H9 (cell line): ENCODE measurements around the gene PADI4. TPM values are rescaled to one million over a fixed set of nuclear protein-coding genes. Genes with fewer than 3 reads are reported as not detected.

Experiments
- DNase-seq: peaks from one replicate; pipeline ENCODE4 v3.0.0-alpha.2; 2017
- H2AFZ ChIP-seq: one replicate; pipeline ENCODE4 v1.6.1; 2013; ENCODE audit warnings: mild to moderate bottlenecking, low read length, control low read depth, moderate library complexity
- H2AK5ac ChIP-seq: 2 replicates; pipeline ENCODE4 v1.6.1; 2013; ENCODE audit warnings: low read length, control low read depth, mixed read lengths; ENCODE audit not compliant: insufficient read length
- H2BK120ac ChIP-seq: one replicate; pipeline ENCODE4 v1.6.1; 2013; ENCODE audit warnings: low read depth, mild to moderate bottlenecking, low read length, control low read depth, inconsistent platforms; ENCODE audit not compliant: poor library complexity, severe bottlenecking
- H2BK12ac ChIP-seq: 2 replicates; pipeline ENCODE4 v1.6.1; 2013; ENCODE audit warnings: low read length, control low read depth, mixed read lengths, low read depth; ENCODE audit not compliant: insufficient read length
- H2BK15ac ChIP-seq: 2 replicates; pipeline ENCODE4 v1.6.1; 2013; ENCODE audit warnings: low read depth, low read length, control low read depth
- H2BK20ac ChIP-seq: one replicate; pipeline ENCODE4 v1.6.1; 2013; ENCODE audit warnings: low read depth, mild to moderate bottlenecking, low read length, control low read depth, inconsistent platforms; ENCODE audit not compliant: poor library complexity, severe bottlenecking
- H2BK5ac ChIP-seq: 2 replicates; pipeline ENCODE4 v1.6.1; 2013; ENCODE audit warnings: low read length, control low read depth, mixed read lengths; ENCODE audit not compliant: insufficient read length
- H3K14ac ChIP-seq: 2 replicates; pipeline ENCODE4 v1.6.1; 2013; ENCODE audit warnings: low read length, control low read depth; ENCODE audit not compliant: insufficient read depth
- H3K18ac ChIP-seq: 2 replicates; pipeline ENCODE4 v1.6.1; 2013; ENCODE audit warnings: low read depth, mild to moderate bottlenecking, mixed read lengths, low read length, control low read depth; ENCODE audit not compliant: insufficient read length
- H3K23ac ChIP-seq: 2 replicates; pipeline ENCODE4 v1.6.1; 2013; ENCODE audit warnings: low read length, control low read depth, mixed read lengths, low read depth; ENCODE audit not compliant: insufficient read length
- H3K23me2 ChIP-seq: 2 replicates; pipeline ENCODE4 v1.6.1; 2013; ENCODE audit warnings: low read depth, mild to moderate bottlenecking, mixed read lengths, low read length, control low read depth; ENCODE audit not compliant: insufficient read length, poor library complexity, severe bottlenecking
- H3K27ac ChIP-seq: 2 replicates; pipeline ENCODE4 v1.5.1; 2013; ENCODE audit warnings: low read length, control low read depth, mixed read lengths, low read depth; ENCODE audit not compliant: insufficient read length
- H3K27me3 ChIP-seq: 2 replicates; pipeline ENCODE4 v1.6.1; 2013; ENCODE audit warnings: low read length, control low read depth, inconsistent platforms; ENCODE audit not compliant: insufficient read depth
- H3K4ac ChIP-seq: 2 replicates; pipeline ENCODE4 v1.6.1; 2013; ENCODE audit warnings: low read depth, mild to moderate bottlenecking, control low read depth, inconsistent platforms, low read length, moderate library complexity
- H3K4me1 ChIP-seq: 2 replicates; pipeline ENCODE4 v1.6.1; 2013; ENCODE audit warnings: low read length, control low read depth, inconsistent platforms; ENCODE audit not compliant: insufficient read depth
- H3K4me2 ChIP-seq: 2 replicates; pipeline ENCODE4 v1.6.1; 2013; ENCODE audit warnings: low read length, control low read depth, mixed read lengths; ENCODE audit not compliant: insufficient read length, insufficient read depth
- H3K56ac ChIP-seq: 2 replicates; pipeline ENCODE4 v1.6.1; 2013; ENCODE audit warnings: low read depth, mild to moderate bottlenecking, mixed read lengths, low read length, control low read depth; ENCODE audit not compliant: insufficient read length
- H3K79me1 ChIP-seq: 2 replicates; pipeline ENCODE4 v1.6.1; 2013; ENCODE audit warnings: low read depth, mild to moderate bottlenecking, moderate library complexity, low read length, control low read depth, inconsistent platforms; ENCODE audit not compliant: insufficient read depth, poor library complexity, severe bottlenecking
- H3K79me2 ChIP-seq: 2 replicates; pipeline ENCODE4 v1.6.1; 2013; ENCODE audit warnings: low read length, control low read depth, inconsistent platforms; ENCODE audit not compliant: insufficient read depth
- H3K9ac ChIP-seq: 2 replicates; pipeline ENCODE4 v1.6.1; 2013; ENCODE audit warnings: low read length, control low read depth, mixed read lengths; ENCODE audit not compliant: insufficient read length; ENCODE audit errors: extremely low read depth
- H3K9me3 ChIP-seq: one replicate; pipeline ENCODE4 v1.6.1; 2013; ENCODE audit warnings: low read depth, low read length, inconsistent platforms; ENCODE audit not compliant: control insufficient read depth
- H3T11ph ChIP-seq: one replicate; pipeline ENCODE4 v1.6.1; 2013; ENCODE audit warnings: mild to moderate bottlenecking, low read length, control low read depth, inconsistent platforms
- H4K20me1 ChIP-seq: one replicate; pipeline ENCODE4 v1.6.1; 2013; ENCODE audit not compliant: control insufficient read depth, insufficient read length, insufficient read depth
- H4K5ac ChIP-seq: 2 replicates; pipeline ENCODE4 v1.6.1; 2013; ENCODE audit warnings: low read depth, mild to moderate bottlenecking, mixed read lengths, low read length, control low read depth; ENCODE audit not compliant: insufficient read length
- H4K8ac ChIP-seq: replicated peaks from 2 replicates; pipeline ENCODE4 v1.6.1; 2013; ENCODE audit warnings: low read length, control low read depth, mixed read lengths, low read depth; ENCODE audit not compliant: insufficient read length
- H4K91ac ChIP-seq: 2 replicates; pipeline ENCODE4 v1.6.1; 2013; ENCODE audit warnings: low read depth, mild to moderate bottlenecking, moderate library complexity, mixed read lengths, low read length, control low read depth; ENCODE audit not compliant: insufficient read length
- H3K27ac Mint-ChIP-seq, 3 experiments: 2 replicates in 2 of 3; 3 replicates in 1 of 3; pipeline ENCODE4 v1.8.0; 2020 to 2021; ENCODE audit warnings: mixed read lengths in 3 of 3, mild to moderate bottlenecking in 1 of 3, moderate library complexity in 1 of 3
- H3K27me3 Mint-ChIP-seq: 2 replicates; pipeline ENCODE4 v1.8.0; 2021; ENCODE audit warnings: low read depth, mild to moderate bottlenecking, moderate library complexity, mixed read lengths
- H3K36me3 Mint-ChIP-seq, 3 experiments: 2 replicates in 2 of 3; 3 replicates in 1 of 3; pipeline ENCODE4 v1.8.0; 2020 to 2021; ENCODE audit warnings: low read depth in 3 of 3, mixed read lengths in 3 of 3; ENCODE audit not compliant: insufficient read depth in 1 of 3
- H3K4me1 Mint-ChIP-seq, 2 experiments: 2 replicates each; pipeline ENCODE4 v1.8.0; 2020; ENCODE audit warnings: mixed read lengths in 2 of 2
- H3K4me3 Mint-ChIP-seq, 2 experiments: 2 replicates in 1 of 2; 3 replicates in 1 of 2; pipeline ENCODE4 v1.8.0; 2020 to 2021; ENCODE audit warnings: mild to moderate bottlenecking in 2 of 2, mixed read lengths in 2 of 2, moderate library complexity in 1 of 2
- H3K9me3 Mint-ChIP-seq, 2 experiments: 2 replicates in 1 of 2; 3 replicates in 1 of 2; pipeline ENCODE4 v1.8.0; 2020; ENCODE audit warnings: mild to moderate bottlenecking in 2 of 2, mixed read lengths in 2 of 2, moderate library complexity in 1 of 2
- whole genome bisulfite sequencing: extraction: QIAGEN DNeasy Blood & Tissue Kit; methylation state at CpG from one replicate; pipeline ENCODE4 v1.1.7; 2013; ENCODE audit warnings: missing lambda C conversion rate, low lambda C conversion rate, mixed read lengths; ENCODE audit not compliant: insufficient read length; ENCODE audit errors: extremely low coverage; 5-methylcytosine and 5-hydroxymethylcytosine counted together
- total RNA-seq: library from RNA; stranded (reverse); gene quantifications from 2 replicates; pipeline ENCODE4 v1.2.1, GENCODE V29; 2021
- TF ChIP-seq, protein P1 (sequence below): fragments of 200-600 bp; sonication (generic); conservative IDR thresholded peaks from 3 replicates; pipeline ENCODE4 v1.8.0; 2021; ENCODE audit warnings: antibody characterized with exemption, mild to moderate bottlenecking

PADI4 gene
- total RNA-seq, 1 experiment from 2014 or later, result 0.13 TPM

DNA sequence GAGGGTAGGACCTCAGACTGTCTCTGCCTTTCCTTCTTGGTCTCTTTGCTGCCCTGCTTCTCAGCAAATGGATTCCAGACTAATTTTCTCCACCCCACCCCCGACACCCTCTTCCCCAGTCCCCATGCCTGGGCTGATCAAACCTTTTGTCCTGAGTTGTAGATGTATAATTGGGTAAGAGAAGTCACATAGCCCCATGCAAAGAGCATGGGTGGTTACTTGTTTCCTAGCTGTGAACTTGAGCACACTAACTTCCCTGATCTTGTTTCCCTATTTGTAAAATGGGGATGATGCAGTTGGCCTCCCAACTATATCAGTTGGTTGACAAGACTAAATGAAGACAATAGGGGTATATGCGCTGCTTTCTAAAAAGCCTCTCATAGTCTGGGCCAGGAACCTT is 73.2 kb downstream of the PADI4 start:
- Histone ChIP-seq H4K5ac (no peak overlapping the region), H3K9me3 (no peaks in the 10 kb centered on the region), H3K27ac (no peak overlapping the region), H3K23me2 (no peaks in the 10 kb centered on the region), H2BK120ac (no peak overlapping the region), H3K79me2 (no peaks in the 10 kb centered on the region), H2BK20ac (no peak overlapping the region), H3K79me1 (no peaks in the 10 kb centered on the region), H2AFZ (no peak overlapping the region), H3K4me2 (no peak overlapping the region), H2BK12ac (no peak overlapping the region), H2AK5ac (no peak overlapping the region), H2BK5ac (no peak overlapping the region), H3K18ac (no peak overlapping the region), H3K56ac (no peak overlapping the region), H3K9ac (no peak overlapping the region), H3K27me3 (no peaks in the 10 kb centered on the region), H4K20me1 (no peaks in the 10 kb centered on the region), H3K4ac (no peak overlapping the region), H3K4me1 (peaks cover 8% of the 10 kb centered on the region; the same call in 1 of the 2 replicates), H3K23ac (no peak overlapping the region), H4K8ac (no peak overlapping the region), H2BK15ac (no peak overlapping the region), H3T11ph (no peak overlapping the region), H3K14ac (no peak overlapping the region), H4K91ac (no peak overlapping the region)
- Mint-ChIP-seq H3K36me3 (no peaks in the 10 kb centered on the region), H3K27me3 (peaks cover 12% of the 10 kb centered on the region), H3K4me3 (no peak overlapping the region), H3K9me3 (no peaks in the 10 kb centered on the region; a peak in 1 of 5 replicates), H3K4me1 (peaks cover 26 to 27% of the 10 kb centered on the region in 2 experiments), H3K27ac (no peak overlapping the region)
- DNase-seq, result no peak
- TF ChIP-seq, protein P1, sequence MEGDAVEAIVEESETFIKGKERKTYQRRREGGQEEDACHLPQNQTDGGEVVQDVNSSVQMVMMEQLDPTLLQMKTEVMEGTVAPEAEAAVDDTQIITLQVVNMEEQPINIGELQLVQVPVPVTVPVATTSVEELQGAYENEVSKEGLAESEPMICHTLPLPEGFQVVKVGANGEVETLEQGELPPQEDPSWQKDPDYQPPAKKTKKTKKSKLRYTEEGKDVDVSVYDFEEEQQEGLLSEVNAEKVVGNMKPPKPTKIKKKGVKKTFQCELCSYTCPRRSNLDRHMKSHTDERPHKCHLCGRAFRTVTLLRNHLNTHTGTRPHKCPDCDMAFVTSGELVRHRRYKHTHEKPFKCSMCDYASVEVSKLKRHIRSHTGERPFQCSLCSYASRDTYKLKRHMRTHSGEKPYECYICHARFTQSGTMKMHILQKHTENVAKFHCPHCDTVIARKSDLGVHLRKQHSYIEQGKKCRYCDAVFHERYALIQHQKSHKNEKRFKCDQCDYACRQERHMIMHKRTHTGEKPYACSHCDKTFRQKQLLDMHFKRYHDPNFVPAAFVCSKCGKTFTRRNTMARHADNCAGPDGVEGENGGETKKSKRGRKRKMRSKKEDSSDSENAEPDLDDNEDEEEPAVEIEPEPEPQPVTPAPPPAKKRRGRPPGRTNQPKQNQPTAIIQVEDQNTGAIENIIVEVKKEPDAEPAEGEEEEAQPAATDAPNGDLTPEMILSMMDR, result no peak
- WGBS, result no CpG with 5 or more reads among the region's 2 CpGs
